ENCODE results near the gene STON2.

Gene STON2

DNA sequence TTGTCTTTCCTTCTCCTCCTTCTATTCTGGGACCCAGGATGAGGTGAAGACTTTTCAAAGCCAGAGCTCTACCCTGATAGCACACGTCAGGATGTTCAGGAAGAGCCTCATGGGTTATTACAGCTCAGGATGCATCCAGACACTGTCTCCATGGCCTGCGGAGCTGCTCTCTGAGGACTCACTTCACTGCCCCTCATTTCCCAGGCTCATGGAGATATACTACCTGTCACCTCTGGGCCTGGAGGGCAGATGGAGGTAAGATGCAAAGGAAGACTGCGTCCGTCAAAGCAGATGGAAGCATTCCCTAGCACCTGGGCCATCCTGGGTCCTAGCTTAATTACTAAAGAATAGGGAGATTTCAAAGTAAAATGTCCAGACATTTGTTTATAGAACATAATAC lies 32.6 kb downstream of the STON2 start:
- no peak for DNase-seq

DNA sequence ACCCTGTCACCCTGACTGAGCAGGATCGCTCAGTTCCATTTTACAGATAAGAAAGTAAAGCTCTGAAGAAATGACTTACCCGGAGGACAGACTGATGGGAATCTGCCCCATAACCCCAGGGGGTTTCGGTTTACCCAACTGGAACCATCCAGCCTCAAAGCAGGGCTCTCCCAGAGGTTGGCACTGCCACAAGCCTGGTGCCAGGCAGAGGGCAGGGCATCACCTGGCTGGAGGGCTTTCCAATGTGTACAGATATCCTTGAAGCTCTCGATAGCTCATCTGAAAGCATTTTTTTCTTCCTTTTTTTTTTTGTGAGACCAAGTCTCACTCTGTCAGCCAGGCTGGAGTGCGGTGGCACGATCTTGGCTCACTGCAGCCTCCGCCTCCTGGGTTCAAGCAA lies 33.2 kb downstream of the STON2 start:
- no peak for DNase-seq

DNA sequence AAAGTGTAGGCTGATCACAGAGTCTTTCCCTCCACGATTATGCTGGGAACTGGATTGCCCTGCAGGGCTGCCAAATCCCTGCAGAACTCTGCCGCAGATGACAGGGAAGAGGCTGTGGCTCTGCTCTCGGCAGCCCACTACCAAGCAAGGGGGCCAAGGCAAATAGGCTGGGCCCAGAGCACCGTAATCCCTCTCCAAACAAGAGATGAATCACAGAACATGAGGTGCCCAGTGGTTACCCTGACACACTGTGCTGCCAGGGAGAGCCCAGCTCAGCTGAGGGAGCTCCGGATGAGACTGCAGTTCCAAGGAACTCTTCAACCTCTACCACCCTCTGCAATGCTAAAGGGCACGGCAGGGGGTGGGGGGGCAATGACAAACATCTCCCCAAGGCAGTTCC lies 33.9 kb downstream of the STON2 start:
- DNase-seq, result no peak

DNA sequence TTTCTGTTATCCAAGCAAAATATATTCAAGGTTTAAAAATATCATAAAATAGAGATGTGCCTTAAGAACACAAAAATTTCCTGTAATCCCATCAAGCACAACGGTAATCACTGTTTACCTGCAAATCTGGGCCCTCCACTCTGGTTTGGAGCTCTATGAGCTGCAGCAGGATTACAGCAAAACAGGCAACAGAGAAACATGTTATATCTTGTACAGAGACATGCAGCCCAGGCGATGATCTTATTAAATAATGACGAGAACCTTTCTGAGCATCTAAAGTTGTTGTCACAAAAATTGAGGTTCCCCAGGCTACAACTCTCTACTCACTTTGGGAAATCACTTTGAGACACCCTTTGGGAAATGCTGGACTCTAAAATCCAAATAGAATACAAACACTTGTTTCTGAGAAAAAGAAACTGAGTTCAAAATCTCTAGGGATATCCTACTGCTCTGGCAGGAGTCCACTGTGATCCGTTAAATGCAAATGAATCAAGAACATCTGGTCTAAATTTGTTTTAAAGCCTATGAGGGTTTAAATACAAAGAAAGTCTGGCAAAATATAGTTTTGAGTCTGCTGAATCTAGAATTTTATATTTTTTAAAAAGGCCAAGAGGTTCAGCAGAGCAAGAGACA lies 36.3 kb downstream of the STON2 start:
- peak; percentile 48 for DNase-seq

DNA sequence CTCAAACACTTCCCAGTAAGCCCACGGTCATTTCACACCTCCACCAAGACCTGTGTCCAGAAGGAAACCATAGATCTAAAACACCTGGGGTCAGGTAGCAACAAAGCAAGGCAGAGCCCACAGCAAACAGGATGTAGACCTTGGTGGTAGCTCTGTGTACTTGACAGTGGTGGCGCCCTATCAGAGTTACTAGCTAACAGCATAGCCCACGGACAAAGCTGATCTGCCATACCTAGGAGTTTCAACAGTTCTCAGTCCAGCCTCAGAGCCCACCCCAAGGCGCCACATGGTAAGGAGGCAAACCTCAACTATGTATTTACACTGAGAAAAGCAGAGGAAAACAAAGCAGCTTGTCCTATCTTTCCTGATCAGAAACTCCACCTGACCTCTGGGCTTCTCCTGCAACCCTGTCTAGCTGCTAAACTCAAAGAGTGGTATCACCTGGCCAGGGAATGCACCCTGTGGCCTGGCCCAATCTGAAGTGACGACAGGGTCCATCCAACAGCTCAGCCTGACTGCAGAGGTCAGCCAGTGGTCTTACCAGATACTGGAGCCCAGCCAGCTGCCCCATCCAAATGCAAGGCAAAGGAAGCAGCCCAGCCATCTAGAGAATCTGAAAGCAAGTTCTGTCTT lies 46.3 kb downstream of the STON2 start:
- no peak for DNase-seq

DNA sequence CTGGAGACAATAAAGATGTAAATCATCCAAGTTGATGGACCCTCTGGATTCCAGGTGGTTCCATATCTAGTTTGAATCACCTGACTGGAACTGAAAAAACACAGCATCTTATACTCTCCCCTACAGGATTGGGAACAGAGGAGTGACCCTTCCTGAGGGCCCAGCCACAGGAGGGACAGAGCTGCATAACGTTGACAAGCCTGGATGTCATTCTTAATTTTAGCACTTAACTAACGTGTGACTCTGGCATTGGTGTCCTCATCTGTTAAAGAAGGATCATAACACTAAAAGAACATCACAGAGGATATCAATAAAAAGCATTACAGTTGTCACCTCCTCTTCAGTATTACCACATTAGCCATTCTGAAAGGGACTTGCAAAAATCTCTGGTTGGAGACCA lies 47.7 kb downstream of the STON2 start:
- DNase-seq, result no peak

DNA sequence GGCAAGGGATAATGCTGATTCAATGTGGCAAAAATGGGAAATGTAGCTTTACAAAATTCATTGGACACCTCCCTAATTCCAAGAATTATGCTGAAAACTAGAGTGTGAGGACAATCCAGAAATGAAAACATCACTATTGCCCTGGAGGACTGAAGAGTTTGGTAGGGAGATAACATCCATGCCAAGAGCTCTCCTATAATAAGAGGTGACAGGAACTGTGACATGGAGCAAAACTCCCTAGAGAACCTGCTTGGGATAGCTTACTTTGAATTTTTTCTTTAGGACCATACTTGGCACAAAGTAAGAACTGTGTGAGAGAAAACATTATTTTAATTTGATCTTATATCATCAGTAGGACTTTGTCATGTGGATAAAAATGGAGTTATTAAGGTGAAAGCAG lies 48.9 kb downstream of the STON2 start:
- DNase-seq, result no peak

DNA sequence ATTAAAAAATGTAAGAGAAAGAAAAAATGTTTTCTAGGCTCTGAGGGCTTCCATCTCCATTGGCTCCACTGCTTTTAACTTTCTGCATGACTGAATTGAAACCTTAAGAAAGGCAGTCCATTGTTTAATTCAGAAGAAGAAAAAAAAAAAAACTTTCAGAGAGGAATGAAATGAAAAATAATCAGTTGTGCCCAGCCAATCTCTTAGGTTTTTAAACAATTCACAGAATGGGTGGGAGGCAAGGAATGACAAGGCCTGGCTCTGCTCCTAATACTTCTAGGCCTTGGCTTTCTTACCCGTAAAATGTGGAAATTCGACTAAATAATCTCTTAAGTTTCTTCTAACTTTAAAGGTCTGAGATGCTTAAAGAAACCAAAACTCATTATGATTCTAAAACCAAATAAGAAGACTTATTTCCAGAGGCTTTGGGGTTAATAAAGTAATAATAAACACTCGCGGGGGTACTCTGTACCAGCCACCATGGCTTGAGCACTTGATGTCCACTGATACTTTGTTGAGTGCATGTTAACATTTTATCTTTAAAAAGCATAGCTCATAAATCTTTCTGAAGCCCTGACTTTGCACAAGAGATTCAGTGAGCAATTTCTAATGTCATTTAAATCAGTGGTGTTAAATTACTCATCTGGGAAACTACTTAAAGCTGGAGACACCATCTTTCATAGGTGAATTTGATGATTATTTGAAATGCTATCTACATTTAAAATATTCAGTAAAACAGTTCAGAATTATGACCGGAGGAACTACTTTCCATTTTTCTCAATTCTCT lies 49.6 kb downstream of the STON2 start:
- no peak for DNase-seq

DNA sequence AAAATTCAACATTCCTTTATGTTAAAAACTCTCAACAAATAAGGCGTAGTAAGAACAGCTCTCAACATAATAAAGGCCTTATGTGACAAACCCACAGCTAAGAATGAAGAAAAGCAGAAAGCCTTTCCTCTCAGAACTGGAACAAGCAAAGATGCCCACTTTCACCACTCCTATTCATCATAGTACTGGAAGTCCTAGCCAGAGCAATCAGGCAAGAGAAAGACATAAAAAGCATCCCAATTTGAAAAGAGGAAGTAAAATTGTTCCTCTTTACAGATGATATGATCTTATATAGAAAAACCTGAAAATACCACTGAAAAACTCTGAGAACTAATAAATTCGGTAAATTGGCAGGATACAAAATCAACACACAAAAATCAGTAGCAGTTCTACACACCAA lies 52.1 kb downstream of the STON2 start:
- no peak for DNase-seq

DNA sequence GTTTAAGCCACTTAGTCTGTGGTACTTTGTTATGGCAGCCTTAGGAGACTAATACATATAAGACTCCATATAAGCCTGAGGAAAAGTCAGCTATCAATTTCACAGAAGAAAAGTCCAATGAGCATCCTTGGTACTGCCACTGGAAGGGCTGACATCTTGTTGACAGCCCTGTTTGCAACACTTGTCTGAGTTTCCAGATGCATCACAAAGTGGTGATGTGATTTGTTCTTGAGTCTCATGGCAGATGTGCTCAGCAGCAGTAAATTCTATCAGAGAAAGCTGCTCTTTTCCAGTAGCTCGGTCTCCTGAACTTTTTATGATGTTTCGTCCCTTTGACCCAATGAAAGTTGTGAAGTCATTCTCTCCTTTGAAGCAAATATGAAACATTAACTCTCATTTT lies 54.3 kb downstream of the STON2 start:
- no peak for DNase-seq

DNA sequence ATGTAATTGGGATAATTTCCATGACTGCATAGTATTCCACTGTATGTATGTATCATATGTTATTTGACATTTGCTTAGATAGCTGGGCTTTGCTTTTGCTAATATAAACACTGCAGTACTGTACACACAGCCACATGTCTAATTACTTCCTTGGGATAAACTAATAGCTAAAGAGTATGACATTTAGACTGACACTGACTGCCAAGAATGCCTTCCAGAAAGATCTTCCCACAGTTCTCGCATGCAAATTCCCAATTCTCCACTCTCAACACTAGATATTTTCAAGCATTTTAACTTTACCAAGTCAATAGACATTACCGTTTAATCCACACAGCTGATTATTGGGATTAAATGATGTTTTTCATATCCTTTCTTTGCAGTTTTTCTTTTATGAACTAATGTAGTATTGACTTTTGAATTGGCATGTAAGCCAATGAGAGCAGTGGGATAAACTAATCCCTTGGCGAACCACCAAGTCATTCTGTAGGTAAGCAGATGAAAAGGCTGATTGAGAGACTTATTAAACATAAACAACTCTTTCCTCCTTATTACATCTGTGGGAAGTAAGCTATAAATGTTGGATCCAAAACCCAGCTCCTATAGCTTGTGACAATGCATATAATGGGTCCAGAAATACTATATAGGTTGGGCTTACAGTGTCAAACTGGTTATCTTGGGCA lies 55.5 kb downstream of the STON2 start:
- DNase-seq, result no peak

DNA sequence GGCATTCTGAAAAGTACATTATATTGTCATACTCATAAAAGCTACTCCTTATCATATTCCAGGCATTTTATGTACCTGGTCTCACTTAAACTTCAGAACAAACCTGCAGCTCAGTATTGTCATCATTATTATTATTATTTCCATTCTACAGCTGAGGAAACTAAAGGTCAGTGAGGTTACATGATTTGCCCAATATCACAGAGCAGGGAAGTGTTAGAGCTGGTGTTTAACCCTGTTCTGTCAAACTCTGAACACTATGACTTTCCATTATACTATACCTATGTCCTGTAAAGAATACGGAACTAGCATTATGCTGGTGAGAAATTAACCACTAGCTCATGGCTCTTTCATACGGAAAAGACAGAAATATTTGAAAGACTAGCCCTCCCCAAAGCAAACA lies 56.4 kb downstream of the STON2 start:
- DNase-seq, result no peak

DNA sequence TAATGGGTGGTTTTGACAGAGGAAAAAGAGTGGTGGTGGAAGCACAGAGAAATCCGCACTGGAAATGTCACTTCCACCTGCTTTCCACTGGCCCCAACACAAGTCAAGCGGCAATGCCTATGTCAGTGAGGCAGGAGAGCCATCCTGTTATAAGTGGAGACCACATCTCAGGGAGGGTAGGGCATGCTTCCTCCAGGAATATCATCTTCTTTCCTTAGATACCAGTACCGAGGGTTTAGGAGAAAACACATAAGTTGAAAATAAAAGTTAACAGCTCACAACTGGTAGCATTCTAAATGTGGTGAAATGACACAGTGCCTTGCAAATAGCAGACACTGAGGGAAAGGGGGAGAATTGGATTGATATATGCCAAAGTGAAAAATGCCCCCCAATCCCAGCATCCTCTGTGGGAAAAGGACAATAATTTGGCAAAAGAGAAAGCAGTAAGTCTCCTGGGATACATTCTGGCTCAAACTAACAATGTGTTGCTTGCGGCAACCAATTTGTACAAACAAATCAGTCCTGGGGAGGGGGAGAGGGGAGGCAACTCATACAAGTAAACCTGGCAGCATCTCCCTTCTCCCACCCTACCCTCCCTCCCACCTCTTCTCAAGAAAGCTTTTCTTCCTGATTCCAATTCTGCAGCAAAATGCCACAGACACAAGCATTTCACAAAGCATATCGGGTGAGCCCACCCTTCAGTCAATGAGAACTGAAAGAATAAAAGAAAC lies 57.1 kb downstream of the STON2 start:
- no peak for DNase-seq

DNA sequence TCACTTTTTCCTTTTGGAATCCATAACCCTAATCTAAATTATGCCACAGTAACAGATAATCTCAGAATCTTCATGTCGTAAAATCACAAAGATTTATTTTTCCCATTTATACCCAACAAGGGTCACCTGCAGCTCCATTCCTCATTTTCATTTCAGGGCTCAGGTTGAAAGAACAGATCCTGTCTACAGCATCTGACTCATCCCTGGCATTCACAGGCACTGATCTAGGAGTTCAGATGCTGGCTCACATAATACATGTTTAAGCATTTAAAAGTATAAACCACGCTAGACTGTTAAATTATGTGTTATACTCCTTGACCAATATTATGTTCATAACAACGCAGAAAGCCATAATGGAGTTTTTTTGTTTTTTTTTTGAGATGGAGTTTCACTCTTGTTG lies 58.3 kb downstream of the STON2 start:
- no peak for DNase-seq

DNA sequence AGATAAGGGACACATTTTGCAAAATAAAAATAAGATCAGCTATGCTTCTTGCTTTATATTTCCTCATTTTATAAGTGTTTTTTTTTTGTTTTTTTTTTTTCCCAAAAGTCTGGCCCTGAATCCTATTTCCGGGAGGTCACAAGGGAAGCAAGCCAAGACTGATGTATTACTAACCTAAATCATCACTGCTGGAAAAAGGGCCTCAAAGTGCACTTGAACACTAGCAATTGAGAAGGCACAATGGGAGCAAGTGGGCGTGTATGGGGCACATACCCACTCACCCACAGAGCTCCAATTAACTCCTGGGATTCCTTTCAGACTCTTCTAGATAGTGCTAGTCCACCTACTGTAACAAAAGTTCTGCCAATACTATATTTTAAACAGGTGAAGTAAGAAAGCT lies 58.8 kb downstream of the STON2 start:
- no peak for DNase-seq

DNA sequence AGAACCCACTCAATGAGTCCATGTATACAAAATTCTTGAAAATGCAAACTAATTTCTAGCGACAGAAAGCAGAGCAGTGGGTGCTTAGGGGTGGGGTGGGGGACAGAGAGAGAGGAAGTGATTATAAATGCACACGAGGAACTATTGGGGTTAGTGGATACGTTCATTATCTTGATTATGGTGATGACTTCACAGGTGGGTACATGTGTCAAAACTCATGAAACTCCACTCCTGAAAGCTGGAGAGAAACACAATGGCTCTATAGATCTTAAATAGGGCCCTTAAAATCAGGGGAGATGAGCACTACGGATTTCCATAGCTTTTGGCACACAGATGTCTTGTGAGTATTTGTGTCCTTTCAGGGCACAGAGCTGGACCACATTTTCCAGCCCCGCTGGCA lies 59.9 kb downstream of the STON2 start:
- no peak for DNase-seq

DNA sequence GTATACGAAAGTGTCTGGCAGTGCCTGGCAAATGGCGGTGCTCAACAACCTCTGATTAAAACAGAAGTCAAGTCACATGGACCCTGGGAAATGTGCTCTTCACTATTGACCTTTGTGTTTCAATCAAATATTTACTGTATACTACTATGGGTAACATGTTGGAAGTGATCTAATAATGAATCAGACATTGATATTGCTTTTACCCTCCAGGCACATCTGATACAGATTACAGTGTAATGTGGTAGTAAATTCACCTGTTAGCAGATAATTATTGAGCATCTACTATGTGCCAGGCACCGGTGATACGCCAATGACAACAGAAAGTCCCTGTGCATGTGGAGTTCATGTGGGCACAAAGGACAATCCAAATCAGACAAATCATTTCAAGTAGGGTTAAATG lies 63.1 kb downstream of the STON2 start:
- DNase-seq, result no peak

DNA sequence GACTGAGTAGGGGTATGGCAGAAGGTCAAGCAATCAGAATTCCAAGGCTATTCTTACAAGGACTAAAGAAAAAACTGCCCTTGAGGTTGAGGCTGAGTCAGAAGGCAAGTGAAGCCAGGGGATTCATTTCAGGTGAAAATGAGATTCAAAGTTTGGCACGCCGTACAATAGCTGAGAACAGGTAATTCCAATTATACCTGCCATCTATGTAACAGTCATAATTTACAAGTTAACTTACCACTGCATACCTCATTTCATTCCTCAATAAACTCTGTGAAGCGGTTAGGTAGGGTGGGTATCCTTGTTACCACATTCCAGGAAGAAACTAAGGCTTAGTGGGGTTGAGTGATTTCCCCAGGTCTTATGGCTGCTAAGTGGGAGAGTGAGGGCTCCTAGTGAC lies 64.1 kb downstream of the STON2 start:
- no peak for DNase-seq

DNA sequence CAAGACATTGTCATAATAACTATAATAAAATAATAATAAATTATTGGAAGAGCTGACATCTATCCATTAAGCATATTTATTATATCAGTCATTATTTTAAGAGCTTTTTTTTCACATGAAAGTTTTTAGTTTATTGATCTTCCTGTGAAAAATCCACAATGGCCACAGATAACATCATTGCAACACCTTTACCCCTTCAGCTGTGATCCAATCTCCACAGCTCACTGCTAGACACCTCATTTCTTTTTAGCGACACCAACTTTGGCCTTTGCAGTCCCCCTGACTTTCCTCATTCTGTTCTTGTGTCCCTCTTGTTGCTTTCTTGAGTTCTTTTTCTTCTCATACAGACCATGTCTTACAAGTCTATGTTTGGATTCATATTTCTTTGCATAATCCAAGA lies 67.4 kb downstream of the STON2 start:
- no peak for DNase-seq

DNA sequence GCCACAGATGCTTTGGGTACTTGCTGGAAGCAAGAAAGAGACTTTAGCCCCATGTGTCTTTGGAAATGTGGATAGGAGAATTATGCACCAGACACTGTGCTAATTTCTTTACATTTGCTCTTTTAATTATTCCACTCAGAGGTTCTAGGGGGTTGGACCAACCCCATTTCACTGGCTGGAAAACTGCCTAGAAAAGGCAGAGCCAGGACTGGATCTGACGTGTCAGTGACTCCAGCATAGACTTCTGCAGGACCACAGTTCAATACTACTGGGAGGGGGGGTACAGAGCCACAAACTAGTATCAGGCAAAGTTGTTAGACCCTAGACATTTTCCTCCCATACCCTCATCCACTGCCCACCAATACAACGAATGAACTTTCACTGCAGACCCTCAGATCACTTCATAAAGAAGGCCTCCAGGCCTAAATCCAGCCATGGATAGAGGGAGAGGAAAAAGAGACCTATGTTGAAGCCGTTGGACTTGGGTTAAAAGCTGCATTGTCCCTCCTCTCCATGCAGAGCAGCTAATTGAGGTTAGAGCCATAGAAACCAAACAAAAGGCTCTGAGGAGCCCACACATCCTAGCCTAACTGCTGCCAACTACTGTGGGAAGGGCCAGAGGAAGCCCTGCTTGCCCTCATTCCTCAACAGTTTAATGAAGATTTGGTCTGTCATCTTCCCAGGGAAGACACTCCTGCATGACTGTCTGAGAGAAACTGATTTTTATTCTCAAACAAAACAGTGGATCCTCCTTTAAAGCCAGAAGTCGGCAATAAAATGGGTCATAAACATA lies 68.7 kb downstream of the STON2 start:
- DNase-seq, result no peak

DNA sequence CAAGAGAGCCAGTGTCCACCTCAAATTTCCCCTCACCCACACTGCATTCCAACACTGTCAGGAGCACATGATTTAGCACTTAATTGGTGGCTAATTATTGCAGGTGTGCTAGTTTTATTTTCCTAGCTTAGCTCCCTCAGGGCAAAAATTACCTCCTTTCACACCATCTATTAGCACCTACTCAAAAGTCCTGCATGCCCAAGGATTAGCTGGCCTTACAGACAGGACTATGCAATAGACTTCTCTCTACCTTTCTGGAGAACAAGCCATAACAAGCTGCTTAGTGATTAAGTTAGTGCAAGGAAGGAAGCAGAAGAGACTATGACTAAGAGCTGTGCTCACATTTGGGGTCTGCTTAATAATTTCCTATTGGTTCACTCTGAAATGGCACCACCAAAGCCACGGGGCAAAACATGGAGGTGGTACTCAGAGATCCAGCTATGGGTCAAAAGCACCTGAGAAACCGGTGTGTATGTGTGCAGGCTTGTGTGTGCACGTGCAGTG lies 69.5 kb downstream of the STON2 start:
- DNase-seq, result no peak
